Breast epithelium (tissue), 4 donors: ENCODE data around the gene CABLES2. TPM values are rescaled to one million over a fixed set of nuclear protein-coding genes. Genes with fewer than 3 reads are reported as not detected.
A peak's percentile ranks its signal among the peaks of the same experiment; 100 is the strongest.

Experiments
- DNase-seq, 2 donors: peaks; one replicate each; pipeline ENCODE4 v3.0.0-alpha.2; 2019; ENCODE audit warnings: low spot score in 2 of 2
- H3K27ac ChIP-seq, 2 donors: fragments of 200-600 bp; sonication (generic) in 1 of 2; one replicate each; pipeline ENCODE4 v1.5.1; 2016 to 2019; ENCODE audit warnings: mild to moderate bottlenecking in 1 of 2
- H3K27me3 ChIP-seq, 2 donors: fragments of 200-600 bp; sonication (generic) in 1 of 2; one replicate each; pipeline versions ENCODE4 v1.5.1 to v1.6.0; 2017 to 2019; ENCODE audit warnings: control low read depth in 1 of 2, mild to moderate bottlenecking in 1 of 2
- H3K36me3 ChIP-seq: fragments of 200-600 bp; one replicate; pipeline ENCODE4 v1.5.1; 2019
- H3K4me1 ChIP-seq, 2 donors: fragments of 200-600 bp; sonication (generic); one replicate each; pipeline ENCODE4 v1.5.1; 2016 to 2019; ENCODE audit warnings: control low read depth in 1 of 2
- H3K4me3 ChIP-seq, 3 donors: fragments of 200-600 bp; sonication (generic); 1 replicate in 2 of 3; 2 replicates in 1 of 3; pipeline ENCODE4 v1.5.1; 2016 to 2019; ENCODE audit warnings: mild to moderate bottlenecking in 3 of 3, moderate library complexity in 2 of 3
- H3K9me3 ChIP-seq, 2 donors: fragments of 200-600 bp; sonication (generic) in 1 of 2; one replicate each; pipeline ENCODE4 v1.5.1; 2016 to 2019; ENCODE audit warnings: control low read depth in 1 of 2
- CTCF ChIP-seq, 3 donors: fragments of 450-650 bp; IDR thresholded peaks; one replicate each; pipeline ENCODE4 v1.5.1; 2016 to 2017; ENCODE audit warnings: antibody characterized with exemption in 3 of 3, mild to moderate bottlenecking in 3 of 3, moderate library complexity in 3 of 3
- POLR2A ChIP-seq: fragments of 450-650 bp; IDR thresholded peaks from one replicate; pipeline ENCODE4 v1.6.1; 2016; ENCODE audit warnings: antibody characterized with exemption, mild to moderate bottlenecking, moderate library complexity
- POLR2AphosphoS5 ChIP-seq, 3 donors: sonication (generic); formaldehyde crosslinking; IDR thresholded peaks; one replicate each; pipeline ENCODE4 v1.6.1; 2017; ENCODE audit warnings: antibody characterized with exemption in 3 of 3
- intact Hi-C: fragments of 100-400 bp; cut with DNase I; formaldehyde crosslinking; loops from one replicate; pipeline ENCODE4 v1.15.1; 2023; ENCODE audit warnings: low total_unique reads
- total RNA-seq, 3 donors: library from RNA; depleted of rRNA; stranded (reverse); fragments of >200 nt; gene quantifications; one replicate each; pipeline ENCODE4 v1.1.0, GENCODE V29; 2016

The CABLES2 gene
- total RNA-seq, 3 donors from 2014 or later = 1.8 to 3.2 (median 2.9) TPM

GRCh38 chr20:62356589-62357186, 50.4 kb downstream of the CABLES2 start:
- TF ChIP-seq CTCF (IDR thresholded peaks at IDR 0.05) (no peak), POLR2AphosphoS5 (IDR thresholded peaks at IDR 0.05) (no peak), POLR2A (no peak)

DNA sequence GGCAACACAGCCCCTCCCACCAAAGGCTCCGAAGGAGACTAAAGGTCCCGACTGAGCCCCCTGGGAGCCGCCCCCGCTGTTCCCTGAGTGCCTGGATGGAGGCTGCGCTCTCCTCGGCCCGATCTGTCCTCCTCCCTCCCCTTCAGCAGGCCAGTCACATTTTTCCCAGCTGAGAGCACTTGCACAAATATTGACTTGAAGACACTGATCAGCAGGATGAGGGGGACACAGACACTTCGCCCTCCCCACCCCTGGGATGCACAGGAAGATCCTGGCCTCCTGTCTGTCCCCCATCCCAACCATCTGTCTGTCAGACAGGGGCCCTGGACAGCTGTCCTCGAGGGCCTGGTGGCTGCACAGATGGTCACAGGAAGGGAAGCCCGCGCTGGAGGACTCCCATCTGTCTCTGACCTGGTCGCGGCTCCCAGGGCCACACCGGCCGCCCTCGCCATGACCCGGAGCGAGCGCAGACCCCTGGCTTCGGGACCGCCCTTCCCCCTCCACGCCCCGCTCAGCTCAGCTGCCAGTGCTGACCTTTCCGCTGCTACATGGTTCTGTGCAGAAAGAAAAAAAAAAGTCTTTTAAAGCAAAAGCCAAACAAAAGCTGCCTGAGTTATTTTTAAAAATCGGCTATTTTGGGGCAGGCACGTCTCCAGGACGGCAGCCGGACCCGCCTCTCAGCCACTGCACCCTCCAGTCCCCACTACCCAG, 51.1 kb downstream of the CABLES2 start:
- peak overlapping the region in 2 of 3 donors; percentile 17 to 51 for H3K4me3 ChIP-seq
- no peaks in the 10 kb centered on the region for H3K36me3 ChIP-seq
- no peaks in the 10 kb centered on the region for H3K9me3 ChIP-seq
- peaks cover 43 to 47% of the 10 kb centered on the region in 2 donors for H3K4me1 ChIP-seq
- no peak for DNase-seq
- no peak for TF ChIP-seq POLR2AphosphoS5 (IDR thresholded peaks at IDR 0.05)
- no peaks in the 10 kb centered on the region for H3K27me3 ChIP-seq
- intact Hi-C loops = no loop called here
- H3K27ac ChIP-seq = peak overlapping the region; percentile 79 to 92

More at GRCh38 chr20:62356589-62357186, 50.4 kb downstream of the CABLES2 start:
- DNase-seq = no peak
- Histone ChIP-seq H3K9me3 (no peaks in the 10 kb centered on the region), H3K27me3 (no peaks in the 10 kb centered on the region), H3K4me3 (peak overlapping the region in 1 of 3 donors; percentile 51), H3K36me3 (no peaks in the 10 kb centered on the region), H3K4me1 (peaks cover 45 to 50% of the 10 kb centered on the region in 2 donors), H3K27ac (peak overlapping the region; percentile 79 to 92)
- intact Hi-C loops = no loop called here

DNA sequence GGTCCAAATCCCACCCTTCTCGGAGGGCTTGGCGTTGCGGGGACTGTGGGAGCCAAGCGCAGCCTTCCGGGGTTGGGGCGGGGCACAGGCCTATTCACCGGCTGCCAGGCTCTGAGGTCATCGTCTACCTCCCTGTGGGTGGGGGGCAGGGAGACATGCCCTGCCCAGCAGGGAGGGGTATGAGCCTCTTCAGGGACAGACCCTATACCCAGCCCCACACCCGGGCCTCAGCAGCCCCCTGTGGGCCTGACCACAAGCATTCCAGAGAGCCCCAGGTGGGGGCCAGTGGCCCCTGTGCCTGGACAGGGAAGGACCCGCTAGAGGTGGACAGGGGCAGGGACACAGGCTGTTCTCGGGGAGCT, 51.6 kb downstream of the CABLES2 start:
- Histone ChIP-seq H3K4me1 (peaks cover 43 to 47% of the 10 kb centered on the region in 2 donors), H3K36me3 (no peaks in the 10 kb centered on the region), H3K9me3 (no peaks in the 10 kb centered on the region), H3K27ac (peak overlapping the region; percentile 79 to 92), H3K4me3 (peak overlapping the region in 2 of 3 donors; percentile 17 to 51), H3K27me3 (no peaks in the 10 kb centered on the region)
- intact Hi-C loops = no loop called here
- TF ChIP-seq POLR2AphosphoS5 (IDR thresholded peaks at IDR 0.05) = no peak
- no peak for TF ChIP-seq POLR2A
- TF ChIP-seq CTCF (IDR thresholded peaks at IDR 0.05) = no peak
- DNase-seq = peak in 1 of 2 donors; percentile 72

DNA sequence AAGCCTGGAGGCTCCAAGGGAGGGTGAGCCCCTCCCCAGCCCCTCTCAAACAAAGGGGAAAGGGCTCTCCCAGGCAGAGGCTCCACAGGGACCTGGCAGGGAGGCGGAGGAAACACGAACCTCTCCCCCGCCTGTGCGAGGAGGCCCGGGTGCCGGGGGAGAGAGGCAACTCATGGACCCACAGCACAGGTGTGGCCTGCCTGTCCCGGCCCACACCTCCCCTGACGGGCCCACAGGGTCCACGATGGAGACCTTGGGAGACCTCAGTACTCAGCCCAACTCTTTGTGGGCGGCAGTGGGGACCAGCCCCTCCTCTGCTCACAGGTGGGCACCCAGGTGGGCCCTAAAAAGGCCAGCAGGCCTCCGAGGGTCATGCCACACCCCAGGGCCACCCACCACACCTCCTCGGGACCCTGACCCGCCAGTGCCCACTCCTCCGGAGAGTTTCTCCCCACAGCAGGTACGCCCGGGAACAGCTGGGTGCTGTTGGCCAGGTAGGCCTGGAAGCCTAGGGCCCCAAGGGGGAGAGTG, 52.2 kb downstream of the CABLES2 start:
- Histone ChIP-seq H3K4me3 (peak overlapping the region in 1 of 3 donors; percentile 51), H3K4me1 (peaks cover 43 to 47% of the 10 kb centered on the region in 2 donors), H3K27me3 (no peaks in the 10 kb centered on the region), H3K9me3 (no peaks in the 10 kb centered on the region), H3K36me3 (no peaks in the 10 kb centered on the region), H3K27ac (peak overlapping the region; percentile 79 to 92)
- TF ChIP-seq POLR2A = no peak
- no peak for DNase-seq
- intact Hi-C loops = no loop called here

- TF ChIP-seq CTCF (IDR thresholded peaks at IDR 0.05) = no peak
- no peak for DNase-seq
- peaks cover 40 to 43% of the 10 kb centered on the region in 2 donors for H3K4me1 ChIP-seq
- H3K27ac ChIP-seq = peak overlapping the region; percentile 79 to 86
- intact Hi-C loops = no loop called here
- H3K9me3 ChIP-seq = no peaks in the 10 kb centered on the region
- H3K27me3 ChIP-seq = no peaks in the 10 kb centered on the region
- no peak overlapping the region for H3K4me3 ChIP-seq
- H3K36me3 ChIP-seq = no peaks in the 10 kb centered on the region
Measured at GRCh38 chr20:62354031-62354808, 52.9 kb downstream of the CABLES2 start.
